ENCODE data around the gene AATF.
"Not testable (repeated sequence)": the region's sequence is repeated elsewhere in the genome, so short reads cannot be mapped to it uniquely, and the experiment has no call there.

Gene AATF

GRCh38 chr17:37068266-37068665 lies 119.5 kb downstream of the AATF start:
- no peak overlapping the region for H3K4me3 ChIP-seq (replicated peaks; ENCODE audit: insufficient read depth, low read length)
- no peak overlapping the region for H3K27ac ChIP-seq (replicated peaks)
- no peaks in the 10 kb centered on the region for H3K27me3 ChIP-seq (ENCODE audit: insufficient read depth, poor library complexity, severe bottlenecking)
- DNase-seq (ENCODE audit: low read depth in 1 of 2, low spot score in 1 of 2), result no peak
- TF ChIP-seq POLR2AphosphoS5 (IDR thresholded peaks at IDR 0.05; ENCODE audit: low read depth) (no peak), REST (IDR thresholded peaks at IDR 0.05; ENCODE audit: insufficient replicate concordance, low read depth) (no peak), SPI1 (IDR thresholded peaks at IDR 0.05; ENCODE audit: borderline replicate concordance, low read depth) (no peak), GABPA (IDR thresholded peaks at IDR 0.05; ENCODE audit: low read depth) (no peak), CTCF (IDR thresholded peaks at IDR 0.05; ENCODE audit: insufficient read depth, low read length) (no peak)

- no peaks in the 10 kb centered on the region for H3K27me3 ChIP-seq (ENCODE audit: insufficient read depth, poor library complexity, severe bottlenecking)
- H3K27ac ChIP-seq (replicated peaks), result no peak overlapping the region
- no peak for TF ChIP-seq POLR2AphosphoS5 (IDR thresholded peaks at IDR 0.05; ENCODE audit: low read depth)
- TF ChIP-seq GABPA (IDR thresholded peaks at IDR 0.05; ENCODE audit: low read depth), result no peak
- no peak for TF ChIP-seq CTCF (IDR thresholded peaks at IDR 0.05; ENCODE audit: insufficient read depth, low read length)
- no peak for TF ChIP-seq SPI1 (IDR thresholded peaks at IDR 0.05; ENCODE audit: borderline replicate concordance, low read depth)
- no peak for TF ChIP-seq REST (IDR thresholded peaks at IDR 0.05; ENCODE audit: insufficient replicate concordance, low read depth)
- H3K4me3 ChIP-seq (replicated peaks; ENCODE audit: insufficient read depth, low read length), result no peak overlapping the region
- no peak for DNase-seq (ENCODE audit: low read depth in 1 of 2, low spot score in 1 of 2)
Observed at GRCh38 chr17:37069087-37069486, 120.3 kb downstream of the AATF start.

- not testable (repeated sequence) for DNase-seq (ENCODE audit: low read depth in 1 of 2, low spot score in 1 of 2); H3K4me3 ChIP-seq (replicated peaks; ENCODE audit: insufficient read depth, low read length); H3K27me3 ChIP-seq (ENCODE audit: insufficient read depth, poor library complexity, severe bottlenecking); H3K27ac ChIP-seq (replicated peaks)
Observed at GRCh38 chr17:37073464-37073863, 124.7 kb downstream of the AATF start.

GRCh38 chr17:37079065-37079708 lies 130.4 kb downstream of the AATF start:
- H3K4me3 ChIP-seq (replicated peaks; ENCODE audit: insufficient read depth, low read length), result no peak overlapping the region
- DNase-seq (ENCODE audit: low read depth in 1 of 2, low spot score in 1 of 2), result no peak
- no peak overlapping the region for H3K27ac ChIP-seq (replicated peaks)
- TF ChIP-seq REST (IDR thresholded peaks at IDR 0.05; ENCODE audit: insufficient replicate concordance, low read depth) (no peak), POLR2AphosphoS5 (IDR thresholded peaks at IDR 0.05; ENCODE audit: low read depth) (no peak), SPI1 (IDR thresholded peaks at IDR 0.05; ENCODE audit: borderline replicate concordance, low read depth) (no peak), CTCF (IDR thresholded peaks at IDR 0.05; ENCODE audit: insufficient read depth, low read length) (no peak), GABPA (IDR thresholded peaks at IDR 0.05; ENCODE audit: low read depth) (no peak)
- H3K27me3 ChIP-seq (ENCODE audit: insufficient read depth, poor library complexity, severe bottlenecking), result no peaks in the 10 kb centered on the region

Measured in HL-60 (cell line).